GM18519 (cell line): ENCODE results near the gene SNAPIN.

Experiments used
- ATAC-seq: cut with Tn5 transposase; IDR thresholded peaks from one replicate; pipeline ENCODE4 v1.9.1; 2021; ENCODE audit warnings: mild to moderate bottlenecking, moderate library complexity; ENCODE audit not compliant: unreplicated experiment, low FRiP score

The SNAPIN gene

GRCh38 chr1:153673511-153673910, 15.0 kb downstream of the SNAPIN start:
- no peak for ATAC-seq

GRCh38 chr1:153677718-153678518, 19.4 kb downstream of the SNAPIN start:
- ATAC-seq, result no peak

- no peak for ATAC-seq
Observed at GRCh38 chr1:153678519-153679336, 20.2 kb downstream of the SNAPIN start, which contains the start of gene NPR1. TSS of gene NPR1 (plus strand) at chr1:153678688. CDS start at chr1:153679109, 421 bp downstream.

- ATAC-seq, result no peak
Observed at GRCh38 chr1:153679337-153680119, 21.0 kb downstream of the SNAPIN start.

- ATAC-seq, result no peak
Observed at GRCh38 chr1:153680120-153680403, 21.6 kb downstream of the SNAPIN start.

- no peak for ATAC-seq
Observed at GRCh38 chr1:153682730-153683129, 24.2 kb downstream of the SNAPIN start.

- ATAC-seq, result no peak
Observed at GRCh38 chr1:153683854-153684253, 25.4 kb downstream of the SNAPIN start.

- ATAC-seq, result no peak
Observed at GRCh38 chr1:153684892-153685291, 26.4 kb downstream of the SNAPIN start.

- no peak for ATAC-seq
Observed at GRCh38 chr1:153685544-153686340, 27.2 kb downstream of the SNAPIN start.

GRCh38 chr1:153687346-153688125, 29.0 kb downstream of the SNAPIN start:
- no peak for ATAC-seq

GRCh38 chr1:153688276-153688675, 29.8 kb downstream of the SNAPIN start:
- no peak for ATAC-seq

GRCh38 chr1:153688736-153689328, 30.3 kb downstream of the SNAPIN start:
- no peak for ATAC-seq

GRCh38 chr1:153693466-153693865, 35.0 kb downstream of the SNAPIN start:
- no peak for ATAC-seq

- ATAC-seq, result no peak
Observed at GRCh38 chr1:153696741-153697140, 38.2 kb downstream of the SNAPIN start.

- no peak for ATAC-seq
Observed at GRCh38 chr1:153697191-153698019, 38.9 kb downstream of the SNAPIN start.

GRCh38 chr1:153698020-153698922, 39.8 kb downstream of the SNAPIN start:
- ATAC-seq, result no peak
